SH-SY5Y (cell line): Measurements from ENCODE around the gene RERE.

ENCODE experiments used
- GATA2 ChIP-seq: IDR thresholded peaks from 2 replicates; pipeline ENCODE4 v1.6.1; 2011; ENCODE audit warnings: mild to moderate bottlenecking, low read depth, low read length
- GATA3 ChIP-seq: IDR thresholded peaks from 2 replicates; pipeline ENCODE4 v1.6.1; 2011; ENCODE audit warnings: low read depth, mild to moderate bottlenecking, low read length, moderate library complexity

DNA sequence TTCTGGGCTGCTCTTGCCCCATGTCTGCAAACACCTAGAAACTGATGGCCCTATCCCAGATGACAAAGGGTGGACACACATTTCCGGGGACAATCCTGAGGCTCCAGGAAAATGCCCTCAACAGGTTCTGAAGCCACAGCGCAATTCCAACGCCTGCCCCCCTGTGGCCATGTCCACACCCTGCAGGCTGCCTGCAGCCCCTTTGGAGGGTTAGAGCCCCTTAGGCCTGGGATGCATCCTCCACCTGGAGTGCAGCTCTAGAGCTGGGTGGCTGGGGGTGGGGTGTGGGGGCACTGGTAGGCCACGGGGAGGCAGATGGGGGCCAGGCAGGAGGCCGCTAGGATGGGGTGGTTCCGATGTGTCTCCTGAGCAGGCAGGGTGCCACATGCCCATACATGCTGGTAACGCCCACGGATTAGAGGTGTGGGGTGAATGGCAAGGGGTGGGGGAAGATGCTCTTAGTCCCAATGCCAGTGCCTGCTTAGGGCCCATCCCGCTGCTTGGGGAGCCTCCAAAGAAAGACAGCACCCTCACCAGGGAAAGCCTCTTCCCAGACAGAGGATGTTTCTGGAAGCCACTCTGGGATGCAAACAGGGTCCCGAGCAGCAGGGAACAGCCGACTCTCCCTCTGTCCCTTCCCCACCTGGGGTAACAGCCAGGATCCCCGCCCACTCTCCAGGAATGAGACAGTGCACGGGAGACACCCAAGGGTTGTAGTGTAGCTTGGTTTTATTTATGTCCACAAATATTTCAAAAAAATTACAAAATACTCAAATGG, 465.6 kb downstream of the RERE start:
- TF ChIP-seq GATA3 (no peak), GATA2 (no peak)
